NT2/D1 (cell line): ENCODE results near the gene RYR3.

Source experiments
- YY1 ChIP-seq: IDR thresholded peaks from 2 replicates; pipeline ENCODE4 v1.6.1; 2011; ENCODE audit not compliant: insufficient read length, insufficient read depth
- ZNF274 ChIP-seq: IDR thresholded peaks from 2 replicates; pipeline ENCODE4 v1.6.1; 2011; ENCODE audit warnings: mild to moderate bottlenecking, low read depth, low read length

DNA sequence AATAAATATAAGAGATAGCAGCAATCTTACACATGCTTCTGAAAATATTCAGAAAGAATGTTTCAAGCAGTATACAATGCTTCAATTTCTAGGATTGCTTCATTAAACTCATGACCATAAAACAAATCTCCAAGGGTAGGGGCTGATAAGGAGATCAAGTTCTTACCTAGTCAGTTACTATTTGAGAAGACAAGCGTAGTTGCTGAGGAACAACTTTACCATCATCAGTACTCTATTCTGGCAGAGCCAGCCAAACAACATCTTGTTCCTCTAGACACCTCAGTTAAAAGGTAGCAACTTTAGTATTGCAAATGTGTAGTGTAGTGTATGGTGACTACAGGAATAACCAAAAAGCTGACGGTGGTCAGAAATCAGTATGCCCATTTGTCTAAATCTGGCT is 572.2 kb downstream of the RYR3 start:
- TF ChIP-seq ZNF274, result no peak
- no peak for TF ChIP-seq YY1
